GM13976 (cell line): Measurements from ENCODE around the gene HERC6.

ENCODE experiments used
- DNase-seq: peaks from one replicate; pipeline ENCODE4 v3.0.0; 2012; ENCODE audit warnings: low spot score
- CTCF ChIP-seq: IDR thresholded peaks from 2 replicates; pipeline ENCODE4 v1.5.1; 2012; ENCODE audit warnings: borderline replicate concordance, mild to moderate bottlenecking; ENCODE audit not compliant: insufficient read depth; ENCODE audit errors: extremely low read depth, missing control alignments, control extremely low read depth
- in situ Hi-C: fragments of 300-500 bp; cut with MboI; formaldehyde crosslinking; loops from one replicate; pipeline ENCODE4 v1.12.0; 2022; ENCODE audit warnings: low sequenced_read_pairs, mixed read lengths, inconsistent platforms; ENCODE audit not compliant: unreplicated experiment

The HERC6 gene

GRCh38 chr4:88451205-88451604, 72.6 kb downstream of the HERC6 start:
- no peak for DNase-seq
- in situ Hi-C loops, result no loop called here
- no peak for TF ChIP-seq CTCF

- TF ChIP-seq CTCF, result no peak
- in situ Hi-C loops, result no loop called here
- no peak for DNase-seq
Observed at GRCh38 chr4:88452912-88453311, 74.3 kb downstream of the HERC6 start.

GRCh38 chr4:88456670-88457306, 78.1 kb downstream of the HERC6 start, which contains the start of gene HERC5:
Gene HERC5 (plus strand): TSS chr4:88457119. CDS start chr4:88457270, 151 bp downstream.
- in situ Hi-C loops, result no loop called here

GRCh38 chr4:88457307-88458103, 78.9 kb downstream of the HERC6 start:
- DNase-seq, result no peak
- no peak for TF ChIP-seq CTCF
- in situ Hi-C loops, result no loop called here

More at GRCh38 chr4:88456670-88457306, 78.1 kb downstream of the HERC6 start, which contains the start of gene HERC5:
- DNase-seq, result peak; percentile 97
- TF ChIP-seq CTCF, result peak; percentile 42

GRCh38 chr4:88458104-88458740, 79.6 kb downstream of the HERC6 start:
- in situ Hi-C loops, result no loop called here
- TF ChIP-seq CTCF, result no peak
- DNase-seq, result no peak

GRCh38 chr4:88465653-88466192, 87.1 kb downstream of the HERC6 start:
- no peak for TF ChIP-seq CTCF
- in situ Hi-C loops, result no loop called here
- no peak for DNase-seq
